Brain microvascular endothelial cell (primary cell): ENCODE measurements around the gene SERP2.

Experiments used
- DNase-seq: peaks from one replicate; pipeline ENCODE4 v3.0.0-alpha.2; 2020
- H3K27ac ChIP-seq: fragments of 250-450 bp; sonication (Bioruptor Pico); 2 replicates; pipeline ENCODE4 v1.5.1; 2020; ENCODE audit warnings: mild to moderate bottlenecking, moderate library complexity
- H3K27me3 ChIP-seq: fragments of 250-450 bp; sonication (Bioruptor Pico); replicated peaks from 2 replicates; pipeline ENCODE4 v1.5.1; 2020; ENCODE audit warnings: mild to moderate bottlenecking
- H3K36me3 ChIP-seq: fragments of 250-450 bp; sonication (Bioruptor Pico); replicated peaks from 2 replicates; pipeline ENCODE4 v1.5.1; 2020; ENCODE audit warnings: mild to moderate bottlenecking
- H3K4me3 ChIP-seq: 2 replicates; pipeline ENCODE4 v1.5.1; 2011; ENCODE audit warnings: low read depth, mild to moderate bottlenecking, control low read depth, low read length, moderate library complexity
- CTCF ChIP-seq: IDR thresholded peaks from 2 replicates; pipeline ENCODE4 v1.5.1; 2011; ENCODE audit warnings: low read depth, mild to moderate bottlenecking, moderate library complexity, low read length, control low read depth, inconsistent platforms; ENCODE audit errors: missing control alignments
- in situ Hi-C: cut with HindIII; loops from 2 replicates; pipeline ENCODE4 v1.10.0; 2017; ENCODE audit warnings: low sequenced_read_pairs, low pct_ligation_motif_present

The SERP2 gene

DNA sequence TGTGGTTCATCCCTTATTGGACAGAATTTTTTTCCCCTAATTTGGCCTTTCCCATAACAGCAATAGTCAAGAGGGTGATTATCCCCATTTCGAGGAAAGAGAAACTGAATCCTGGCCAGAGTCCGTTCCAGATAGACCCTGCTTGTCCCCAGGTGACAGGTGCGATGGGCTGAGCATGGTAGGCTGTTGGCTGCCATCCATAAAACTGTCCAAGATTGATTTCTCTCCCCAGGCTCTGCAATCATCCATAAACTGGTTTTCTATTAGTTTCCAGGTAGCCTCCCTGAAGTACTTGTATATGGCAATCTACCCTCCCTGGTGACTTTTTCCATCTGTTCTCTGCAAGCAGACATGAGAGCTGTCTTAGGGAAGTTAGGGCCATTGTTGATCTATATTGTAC lies 25.4 kb downstream of the SERP2 start:
- H3K27ac ChIP-seq: no peak overlapping the region
- DNase-seq: no peak
- no peaks in the 10 kb centered on the region for H3K36me3 ChIP-seq
- in situ Hi-C loops: no loop called here
- TF ChIP-seq CTCF: no peak
- no peaks in the 10 kb centered on the region for H3K27me3 ChIP-seq
- no peak overlapping the region for H3K4me3 ChIP-seq

- Histone ChIP-seq H3K27ac (no peak overlapping the region), H3K27me3 (no peaks in the 10 kb centered on the region), H3K36me3 (no peaks in the 10 kb centered on the region), H3K4me3 (no peak overlapping the region)
- no peak for TF ChIP-seq CTCF
- in situ Hi-C loops: no loop called here
- no peak for DNase-seq
These were observed 27.1 kb downstream of the SERP2 start for GRCh38 chr13:44400736-44401135.

GRCh38 chr13:44401577-44401976 lies 28.0 kb downstream of the SERP2 start:
- no peak overlapping the region for H3K27ac ChIP-seq
- in situ Hi-C loops: no loop called here
- no peaks in the 10 kb centered on the region for H3K36me3 ChIP-seq
- DNase-seq: no peak
- H3K4me3 ChIP-seq: no peak overlapping the region
- no peaks in the 10 kb centered on the region for H3K27me3 ChIP-seq
- TF ChIP-seq CTCF: no peak

DNA sequence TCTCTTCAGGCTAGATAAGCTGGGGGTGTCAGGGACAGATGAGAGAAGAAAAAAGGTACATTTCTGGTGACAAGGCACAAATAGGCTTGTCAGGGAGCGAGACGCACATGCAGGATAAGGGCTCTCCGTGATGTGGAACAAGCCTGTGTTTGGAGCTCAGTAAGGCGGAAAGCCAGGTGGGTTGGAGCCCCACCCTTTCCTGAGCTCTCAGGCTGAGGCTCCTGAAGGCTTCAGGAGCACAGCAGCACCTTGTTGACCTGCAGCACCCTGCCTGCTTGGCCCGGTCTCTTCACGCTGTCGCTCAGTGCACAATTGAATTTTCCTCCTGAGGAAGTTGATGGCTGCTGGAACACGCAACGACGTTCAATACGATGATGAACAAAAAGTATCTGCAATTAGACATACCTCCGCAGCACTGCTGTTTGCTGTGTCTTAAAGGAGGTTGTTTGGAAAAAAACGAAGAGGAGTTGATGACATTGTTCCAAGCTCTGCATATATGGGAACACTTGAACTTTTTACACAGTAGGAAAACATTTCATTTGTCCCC lies 29.3 kb downstream of the SERP2 start:
- in situ Hi-C loops: no loop called here
- no peak for TF ChIP-seq CTCF
- Histone ChIP-seq H3K4me3 (no peak overlapping the region), H3K27ac (no peak overlapping the region), H3K27me3 (no peaks in the 10 kb centered on the region), H3K36me3 (no peaks in the 10 kb centered on the region)
- no peak for DNase-seq

DNA sequence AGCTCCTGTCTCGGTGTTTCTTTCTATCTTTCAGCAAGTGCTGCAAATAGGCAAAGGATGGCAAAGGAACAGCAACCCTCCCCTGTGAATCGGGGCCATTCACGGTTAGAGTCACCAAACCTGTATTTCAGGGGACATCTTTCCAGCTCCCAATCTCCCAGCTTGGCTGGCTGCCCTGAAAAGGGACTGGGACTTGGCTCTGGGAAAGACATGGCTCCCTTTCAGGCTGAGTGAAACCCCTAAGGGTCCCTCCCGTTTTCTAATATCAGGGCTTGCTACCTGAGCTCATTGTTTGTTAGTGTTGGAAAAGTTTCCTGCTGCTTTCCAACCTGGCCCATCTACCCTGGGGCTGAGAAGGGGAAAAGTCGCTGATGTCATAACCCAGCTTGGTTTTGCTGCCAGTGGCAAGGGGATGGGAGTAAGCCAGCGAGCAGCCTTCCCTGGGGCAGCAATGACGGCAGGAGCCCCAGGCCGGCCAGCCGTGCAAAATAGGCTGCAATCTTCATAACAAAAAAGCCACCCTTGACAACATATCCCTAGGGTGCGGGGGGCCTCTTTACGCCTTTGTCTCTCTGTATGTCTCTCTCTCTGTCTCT lies 29.9 kb downstream of the SERP2 start:
- in situ Hi-C loops: no loop called here
- Histone ChIP-seq H3K36me3 (no peaks in the 10 kb centered on the region), H3K27me3 (no peaks in the 10 kb centered on the region), H3K4me3 (no peak overlapping the region), H3K27ac (no peak overlapping the region)
- DNase-seq: no peak
- TF ChIP-seq CTCF: no peak
